ENCODE results near the gene KNG1.
A peak's percentile ranks its signal among the peaks of the same experiment; 100 is the strongest.

The KNG1 gene

GRCh38 chr3:186789554-186790260 is 72.5 kb downstream of the KNG1 start:
- H3K9me3 Mint-ChIP-seq: no peaks in the 10 kb centered on the region
- H3K27me3 Mint-ChIP-seq: no peaks in the 10 kb centered on the region
- peaks cover 46 to 66% of the 10 kb centered on the region in 2 donors for H3K36me3 Mint-ChIP-seq
- peak in 1 of 2 donors; percentile 17 for ATAC-seq (replicated peaks)
- peaks cover 22 to 37% of the 10 kb centered on the region in 2 donors for H3K4me1 Mint-ChIP-seq
- H3K4me3 Mint-ChIP-seq: no peak overlapping the region
- DNase-seq: no peak
- H3K27ac Mint-ChIP-seq: peak overlapping the region; percentile 87

DNA sequence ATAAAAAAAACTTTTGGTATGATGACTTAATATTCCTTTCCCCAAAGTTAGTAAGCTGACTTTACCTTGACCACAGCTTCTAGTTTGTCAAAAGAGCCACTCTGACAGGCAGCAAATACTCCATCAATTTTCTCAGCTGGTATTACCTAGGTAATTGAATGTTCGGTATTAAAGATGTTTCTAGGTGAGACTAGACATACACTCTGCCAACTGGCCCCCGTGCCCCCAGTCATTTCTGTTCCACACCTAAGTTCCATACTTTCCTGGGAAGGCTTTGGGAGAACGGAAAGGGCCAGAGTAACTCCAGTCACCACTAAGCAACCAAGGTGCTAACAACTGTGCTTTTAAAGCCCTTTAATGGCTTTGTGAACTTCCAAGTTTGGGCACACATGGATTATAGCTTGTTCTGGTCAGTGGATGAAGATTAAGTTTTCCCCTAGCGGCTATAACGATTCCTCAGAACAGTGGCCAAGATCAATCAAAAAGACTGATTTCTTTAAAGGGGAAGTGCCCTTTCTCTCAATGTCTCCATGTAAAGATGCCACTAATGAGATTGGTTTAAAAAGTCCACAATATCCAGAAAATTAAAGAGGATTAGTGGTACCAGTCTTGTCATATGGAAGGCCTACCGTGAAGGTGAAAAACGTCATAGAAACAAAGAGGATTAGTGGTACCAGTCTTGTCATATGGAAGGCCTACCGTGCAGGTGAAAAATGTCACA is 73.3 kb downstream of the KNG1 start:
- Mint-ChIP-seq H3K9me3 (no peaks in the 10 kb centered on the region), H3K27ac (peak overlapping the region; percentile 87), H3K36me3 (peaks cover 39 to 59% of the 10 kb centered on the region in 2 donors), H3K4me1 (peaks cover 19 to 33% of the 10 kb centered on the region in 2 donors), H3K27me3 (no peaks in the 10 kb centered on the region), H3K4me3 (no peak overlapping the region)
- DNase-seq (no peak), ATAC-seq (replicated peaks) (peak; percentile 29 to 39)
